Measurements from ENCODE around the gene DPP7.

DPP7 gene

DNA sequence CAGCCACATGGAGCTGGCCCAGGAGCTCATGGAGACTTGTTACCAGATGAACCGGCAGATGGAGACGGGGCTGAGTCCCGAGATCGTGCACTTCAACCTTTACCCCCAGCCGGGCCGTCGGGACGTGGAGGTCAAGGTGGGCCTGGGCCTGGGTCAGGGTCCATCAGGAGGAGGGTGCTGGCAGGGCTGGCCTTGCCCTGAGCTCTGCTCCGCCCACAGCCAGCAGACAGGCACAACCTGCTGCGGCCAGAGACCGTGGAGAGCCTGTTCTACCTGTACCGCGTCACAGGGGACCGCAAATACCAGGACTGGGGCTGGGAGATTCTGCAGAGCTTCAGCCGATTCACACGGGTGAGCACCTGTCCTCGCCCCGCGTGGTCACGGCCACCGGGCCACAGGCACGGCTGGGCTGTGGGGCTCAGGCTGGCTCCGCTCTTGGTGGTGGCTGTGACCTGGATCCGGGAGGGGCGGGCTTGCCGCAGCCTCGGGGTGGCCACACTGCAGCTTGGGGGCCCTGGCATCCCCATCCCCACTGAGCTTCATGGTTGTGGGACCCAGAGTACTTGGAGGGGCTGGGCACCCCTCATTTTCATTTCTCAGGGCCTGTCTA, 7.1 kb downstream of the DPP7 start:
- TF ChIP-seq, protein P1, sequence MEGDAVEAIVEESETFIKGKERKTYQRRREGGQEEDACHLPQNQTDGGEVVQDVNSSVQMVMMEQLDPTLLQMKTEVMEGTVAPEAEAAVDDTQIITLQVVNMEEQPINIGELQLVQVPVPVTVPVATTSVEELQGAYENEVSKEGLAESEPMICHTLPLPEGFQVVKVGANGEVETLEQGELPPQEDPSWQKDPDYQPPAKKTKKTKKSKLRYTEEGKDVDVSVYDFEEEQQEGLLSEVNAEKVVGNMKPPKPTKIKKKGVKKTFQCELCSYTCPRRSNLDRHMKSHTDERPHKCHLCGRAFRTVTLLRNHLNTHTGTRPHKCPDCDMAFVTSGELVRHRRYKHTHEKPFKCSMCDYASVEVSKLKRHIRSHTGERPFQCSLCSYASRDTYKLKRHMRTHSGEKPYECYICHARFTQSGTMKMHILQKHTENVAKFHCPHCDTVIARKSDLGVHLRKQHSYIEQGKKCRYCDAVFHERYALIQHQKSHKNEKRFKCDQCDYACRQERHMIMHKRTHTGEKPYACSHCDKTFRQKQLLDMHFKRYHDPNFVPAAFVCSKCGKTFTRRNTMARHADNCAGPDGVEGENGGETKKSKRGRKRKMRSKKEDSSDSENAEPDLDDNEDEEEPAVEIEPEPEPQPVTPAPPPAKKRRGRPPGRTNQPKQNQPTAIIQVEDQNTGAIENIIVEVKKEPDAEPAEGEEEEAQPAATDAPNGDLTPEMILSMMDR (IDR thresholded peaks at IDR 0.05; ENCODE audit: extremely low read depth, insufficient read depth, missing control alignments) = no peak
- in situ Hi-C loops (cut with MboI; ENCODE audit: low pct_unique_long_range_greater_than_20kb, low sequenced_read_pairs, unreplicated experiment) = no loop called here
- DNase-seq (ENCODE audit: low spot score) = no peak

DNA sequence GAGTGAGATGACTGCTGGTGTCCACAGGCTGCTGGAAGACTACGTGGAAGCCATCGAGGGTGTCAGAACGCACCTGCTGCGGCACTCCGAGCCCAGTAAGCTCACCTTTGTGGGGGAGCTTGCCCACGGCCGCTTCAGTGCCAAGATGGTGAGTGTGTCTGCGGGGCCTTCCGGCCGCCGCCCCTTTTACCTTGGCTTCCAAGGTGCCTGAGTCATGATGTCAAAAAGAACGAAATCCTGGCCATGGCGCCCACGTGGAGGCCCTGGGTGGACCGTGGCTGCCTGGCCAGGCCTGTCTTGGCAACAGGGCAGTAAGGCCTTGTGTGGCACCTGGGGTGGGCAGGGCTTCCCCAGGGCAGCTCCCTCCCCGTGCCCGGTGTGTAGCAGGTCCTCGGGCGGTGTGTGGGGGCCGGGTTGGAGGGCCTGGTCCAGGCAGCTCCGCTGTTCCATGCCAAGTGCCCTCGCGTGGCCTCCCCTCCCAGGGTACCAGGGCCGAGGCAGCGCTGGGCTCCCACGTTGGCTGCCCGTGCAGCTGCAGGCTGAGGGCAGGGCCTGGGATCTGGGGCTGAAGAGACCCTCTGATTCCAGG, 7.8 kb downstream of the DPP7 start:
- TF ChIP-seq, protein P1 (IDR thresholded peaks at IDR 0.05; ENCODE audit: extremely low read depth, insufficient read depth, missing control alignments) = no peak
- DNase-seq (ENCODE audit: low spot score) = no peak
- in situ Hi-C loops (cut with MboI; ENCODE audit: low pct_unique_long_range_greater_than_20kb, low sequenced_read_pairs, unreplicated experiment) = no loop called here

DNA sequence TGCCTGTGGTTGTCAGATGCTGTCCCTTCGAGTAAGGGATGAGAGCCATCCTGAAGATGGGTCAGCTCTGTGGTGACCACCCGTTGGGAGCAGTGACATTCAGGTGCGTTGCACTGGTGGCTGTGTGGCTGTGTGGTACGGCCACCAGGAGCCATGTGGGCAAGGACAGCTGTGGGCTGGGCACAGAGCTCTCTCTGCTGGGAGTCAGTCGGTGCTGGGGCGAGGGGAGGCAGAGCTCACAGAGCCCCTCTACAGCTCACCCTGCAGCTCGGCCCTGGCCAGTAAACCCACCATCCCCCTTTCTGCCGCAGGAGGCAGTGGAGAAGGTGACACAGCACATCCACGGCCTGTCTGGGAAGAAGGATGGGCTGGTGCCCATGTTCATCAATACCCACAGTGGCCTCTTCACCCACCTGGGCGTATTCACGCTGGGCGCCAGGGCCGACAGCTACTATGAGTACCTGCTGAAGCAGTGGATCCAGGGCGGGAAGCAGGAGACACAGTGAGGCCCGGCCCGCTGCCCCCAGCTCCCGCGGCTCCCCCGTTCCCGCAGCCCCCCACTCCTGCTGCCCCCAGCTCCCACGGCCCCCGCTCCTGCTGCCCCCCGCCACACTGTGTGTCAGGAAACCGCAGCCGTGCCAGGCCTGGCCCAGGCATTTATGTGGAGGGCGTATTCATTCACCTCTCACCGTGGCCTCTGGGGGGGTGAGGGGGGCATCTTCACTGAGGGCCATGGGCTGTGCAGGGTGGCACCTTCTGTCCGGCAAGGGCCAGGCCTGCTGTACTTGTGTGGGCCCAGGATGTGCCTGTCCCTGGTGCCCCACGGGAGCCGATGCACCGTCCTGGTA, 8.5 kb downstream of the DPP7 start:
- no peak for DNase-seq (ENCODE audit: low spot score)
- in situ Hi-C loops (cut with MboI; ENCODE audit: low pct_unique_long_range_greater_than_20kb, low sequenced_read_pairs, unreplicated experiment) = no loop called here
- TF ChIP-seq, protein P1 (IDR thresholded peaks at IDR 0.05; ENCODE audit: extremely low read depth, insufficient read depth, missing control alignments) = no peak

DNA sequence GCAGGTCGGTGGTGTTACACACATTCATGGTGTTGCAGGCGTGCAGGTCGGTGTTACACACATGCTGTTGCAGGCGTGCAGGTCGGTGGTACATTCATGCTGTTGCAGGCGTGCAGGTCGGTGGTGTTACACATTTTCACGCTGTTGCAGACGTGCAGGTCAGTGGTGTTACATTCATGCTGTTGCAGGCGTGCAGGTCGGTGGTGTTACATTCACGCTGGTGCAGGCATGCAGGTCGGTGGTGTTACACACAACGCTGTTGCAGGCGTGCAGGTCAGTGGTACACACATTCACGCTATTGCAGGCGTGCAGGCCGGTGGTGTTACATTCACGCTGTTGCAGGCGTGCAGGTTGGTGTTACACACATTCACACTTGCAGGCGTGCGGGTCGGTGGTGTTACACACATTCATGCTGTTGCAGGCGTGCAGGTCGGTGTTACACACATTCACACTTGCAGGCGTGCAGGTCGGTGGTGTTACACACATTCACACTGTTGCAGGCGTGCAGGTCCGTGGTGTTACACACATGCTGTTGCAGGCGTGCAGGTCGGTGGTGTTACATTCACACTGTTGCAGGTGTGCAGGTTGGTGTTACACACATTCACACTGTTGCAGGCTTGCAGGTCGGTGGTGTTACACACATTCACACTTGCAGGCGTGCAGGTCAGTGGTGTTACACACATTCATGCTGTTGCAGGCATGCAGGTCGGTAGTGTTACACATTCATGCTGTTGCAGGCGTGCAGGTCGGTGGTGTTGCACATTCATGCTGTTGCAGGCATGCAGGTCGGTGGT, 11.1 kb downstream of the DPP7 start:
- no peak for DNase-seq (ENCODE audit: low spot score)
- TF ChIP-seq, protein P1 (IDR thresholded peaks at IDR 0.05; ENCODE audit: extremely low read depth, insufficient read depth, missing control alignments) = no peak
- in situ Hi-C loops (cut with MboI; ENCODE audit: low pct_unique_long_range_greater_than_20kb, low sequenced_read_pairs, unreplicated experiment) = no loop called here

DNA sequence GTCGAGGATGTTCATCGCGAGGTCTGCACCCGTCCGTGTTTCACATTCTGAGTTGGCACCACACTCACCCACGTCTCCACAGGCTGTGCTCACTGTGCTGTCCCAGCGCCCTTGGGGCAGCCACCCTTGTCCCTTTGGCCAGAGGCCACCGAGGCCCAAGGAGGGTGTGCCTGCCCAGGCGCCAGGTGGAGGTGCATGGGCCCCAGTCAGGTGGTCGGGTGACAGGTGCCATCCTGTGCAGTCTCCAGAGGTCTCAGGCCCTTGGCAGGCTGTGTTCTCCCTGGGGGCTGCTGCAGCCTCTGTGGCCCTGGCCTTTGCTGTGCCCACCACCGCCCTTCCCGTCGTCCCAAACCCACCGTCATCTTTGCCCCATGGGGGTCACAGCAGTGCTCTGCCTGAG, 15.3 kb downstream of the DPP7 start:
- no peak for DNase-seq (ENCODE audit: low spot score)
- TF ChIP-seq, protein P1 (IDR thresholded peaks at IDR 0.05; ENCODE audit: extremely low read depth, insufficient read depth, missing control alignments) = no peak
- in situ Hi-C loops (cut with MboI; ENCODE audit: low pct_unique_long_range_greater_than_20kb, low sequenced_read_pairs, unreplicated experiment) = no loop called here

DNA sequence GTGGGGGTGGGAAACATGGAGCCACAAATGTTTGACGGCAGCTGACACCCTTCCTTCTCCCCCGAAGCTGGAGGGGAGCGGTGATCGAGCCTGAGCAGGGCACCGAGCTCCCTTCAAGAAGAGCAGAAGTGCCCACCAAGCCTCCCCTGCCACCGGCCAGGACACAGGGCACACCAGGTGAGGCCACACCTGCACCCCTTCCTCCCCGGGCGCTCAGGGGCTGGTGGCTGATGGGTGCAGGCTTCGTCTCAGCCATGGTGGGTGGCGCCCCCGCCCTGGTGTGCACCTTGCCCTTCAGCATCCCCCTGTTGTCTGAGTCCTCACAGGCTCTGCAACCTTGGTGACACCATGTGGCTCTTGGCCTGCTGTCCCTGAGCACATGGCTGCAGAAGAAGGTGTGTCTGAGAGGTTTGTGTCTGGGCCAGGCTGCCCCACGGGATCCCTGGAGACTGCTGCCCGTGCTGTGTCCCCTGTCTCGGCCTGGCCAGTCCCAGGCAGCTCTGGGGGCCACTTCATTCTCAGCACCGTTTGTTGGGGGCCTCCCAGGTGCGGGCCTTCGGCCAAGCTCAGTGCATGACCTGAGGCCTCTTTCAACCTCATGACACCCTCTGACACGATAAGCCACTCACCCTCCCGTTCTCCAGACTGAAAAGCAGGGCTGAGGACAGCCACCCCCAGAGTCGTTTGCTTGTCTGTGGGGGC, 16.6 kb downstream of the DPP7 start:
- TF ChIP-seq, protein P1 (IDR thresholded peaks at IDR 0.05; ENCODE audit: extremely low read depth, insufficient read depth, missing control alignments) = no peak
- DNase-seq (ENCODE audit: low spot score) = no peak
- in situ Hi-C loops (cut with MboI; ENCODE audit: low pct_unique_long_range_greater_than_20kb, low sequenced_read_pairs, unreplicated experiment) = no loop called here

Measured in GM13977 (cell line).